Activated naive CD4-positive, alpha-beta T cell (primary cell): ENCODE data around the gene KIF1C.
"Not testable (repeated sequence)": the region's sequence is repeated elsewhere in the genome, so short reads cannot be mapped to it uniquely, and the experiment has no call there.

Experiments used
- DNase-seq, 4 experiments: peaks; one replicate each; lab custom pipeline; 2025; lab: John Stamatoyannopoulos, UW

KIF1C gene

GRCh38 chr17:5045496-5045895, 47.7 kb downstream of the KIF1C start:
- no peak for DNase-seq

GRCh38 chr17:5047446-5047845, 49.7 kb downstream of the KIF1C start:
- no peak for DNase-seq

- DNase-seq: peak in 2 of 4 experiments; percentile 52 to 56
Measured at GRCh38 chr17:5049314-5049841, 51.6 kb downstream of the KIF1C start.

- DNase-seq: no peak
Measured at GRCh38 chr17:5050278-5050677, 52.5 kb downstream of the KIF1C start.

- DNase-seq: no peak
Measured at GRCh38 chr17:5055543-5055942, 57.8 kb downstream of the KIF1C start.

- DNase-seq: no peak
Measured at GRCh38 chr17:5065227-5065744, 67.5 kb downstream of the KIF1C start.

- no peak for DNase-seq
Measured at GRCh38 chr17:5068236-5068635, 70.5 kb downstream of the KIF1C start.

GRCh38 chr17:5069724-5070123, 72.0 kb downstream of the KIF1C start:
- no peak for DNase-seq

- not testable (repeated sequence) for DNase-seq
Measured at GRCh38 chr17:5075472-5075871, 77.7 kb downstream of the KIF1C start.

- not testable (repeated sequence) for DNase-seq
Measured at GRCh38 chr17:5077275-5077674, 79.5 kb downstream of the KIF1C start.

GRCh38 chr17:5077781-5078105, 80.0 kb downstream of the KIF1C start:
- no peak for DNase-seq
